ENCODE results near the gene TSPAN18. TPM values are rescaled to one million over a fixed set of nuclear protein-coding genes. Genes with fewer than 3 reads are reported as not detected.

TSPAN18 gene
- total and polyA plus RNA-seq, 11 donors, result 40.0 to 151 (median 74.9) TPM

GRCh38 chr11:44947114-44947513 is 220.4 kb downstream of the TSPAN18 start:
- WGBS, 4 donors, result 38 to 55% (median 49%) methylated on average over 9 of the region's 9 CpGs

GRCh38 chr11:44948155-44948554 is 221.4 kb downstream of the TSPAN18 start:
- no peaks in the 10 kb centered on the region for H3K9me3 ChIP-seq
- no peaks in the 10 kb centered on the region for H3K27me3 ChIP-seq
- 87 to 94% (median 92%) methylated on average over 2 to 3 of the region's 3 CpGs for WGBS, 4 donors
- peak overlapping the region in 1 of 12 donors; percentile 95 for H3K4me3 ChIP-seq
- peak overlapping the region in 3 of 12 donors; percentile 24 to 84 (median 78) for H3K27ac ChIP-seq
- H3K36me3 ChIP-seq, result no peaks in the 10 kb centered on the region
- intact Hi-C loops (cut with DNase I), result loop anchor here in 4 of 10 donors (5.0 to 10.0 kb wide), 4 partner anchors 74 to 387 kb away; no protein-coding TSS in a partner anchor
- TF ChIP-seq CTCF (IDR thresholded peaks at IDR 0.05) (no peak), POLR2A (IDR thresholded peaks at IDR 0.05) (no peak)
- H3K4me1 ChIP-seq, result peaks cover 0 to 76% (median 43%) of the 10 kb centered on the region in 12 donors
- DNase-seq (no peak), ATAC-seq (no peak)

More at GRCh38 chr11:44947114-44947513, 220.4 kb downstream of the TSPAN18 start:
- no peak for ATAC-seq
- no peaks in the 10 kb centered on the region for H3K36me3 ChIP-seq
- intact Hi-C loops (cut with DNase I), result loop anchor here in 4 of 10 donors (5.0 to 10.0 kb wide), 4 partner anchors 75 to 388 kb away; no protein-coding TSS in a partner anchor
- no peaks in the 10 kb centered on the region for H3K9me3 ChIP-seq
- peak overlapping the region; percentile 8 to 84 (median 70) for H3K27ac ChIP-seq
- DNase-seq, result no peak
- TF ChIP-seq CTCF (IDR thresholded peaks at IDR 0.05), result no peak
- no peak for TF ChIP-seq POLR2A (IDR thresholded peaks at IDR 0.05)
- H3K27me3 ChIP-seq, result no peaks in the 10 kb centered on the region
- H3K4me3 ChIP-seq, result no peak overlapping the region
- peaks cover 0 to 85% (median 49%) of the 10 kb centered on the region in 12 donors for H3K4me1 ChIP-seq

- Histone ChIP-seq H3K27ac (peak overlapping the region; percentile 63 to 91 (median 84)), H3K27me3 (no peaks in the 10 kb centered on the region), H3K36me3 (no peaks in the 10 kb centered on the region), H3K4me1 (peaks cover 0 to 69% (median 45%) of the 10 kb centered on the region in 12 donors), H3K4me3 (peak overlapping the region; percentile 47 to 97 (median 88)), H3K9me3 (no peaks in the 10 kb centered on the region)
- DNase-seq (peak in 2 of 5 donors; percentile 39 to 47), ATAC-seq (peak in 3 of 4 donors; percentile 5 to 15 (median 11))
- 10 to 25% (median 13%) methylated on average over 31 to 57 of the region's 57 CpGs for WGBS, 4 donors
- TF ChIP-seq CTCF (IDR thresholded peaks at IDR 0.05) (peak; percentile 19 to 66 (median 46)), POLR2A (IDR thresholded peaks at IDR 0.05) (no peak)
- intact Hi-C loops (cut with DNase I), result loop anchor here in 6 of 10 donors (5.0 to 10.0 kb wide), 6 partner anchors 73 to 388 kb away; no protein-coding TSS in a partner anchor
Observed at GRCh38 chr11:44949160-44950030, 222.6 kb downstream of the TSPAN18 start.
